LNCaP clone FGC (cell line): Measurements from ENCODE around the gene SUMO2.
"Not testable (repeated sequence)": the region's sequence is repeated elsewhere in the genome, so short reads cannot be mapped to it uniquely, and the experiment has no call there.

Experiments used
- DNase-seq: peaks from one replicate; pipeline ENCODE4 v3.0.0-alpha.2; 2011; ENCODE audit warnings: low read depth
- H3K4me3 ChIP-seq: 2 replicates; pipeline ENCODE4 v1.5.1; 2011; ENCODE audit warnings: mild to moderate bottlenecking, low read depth, low read length, control low read depth
- TF ChIP-seq, protein P1 (sequence below): IDR thresholded peaks from 2 replicates; pipeline ENCODE4 v1.5.1; 2012; ENCODE audit warnings: mild to moderate bottlenecking; ENCODE audit not compliant: control insufficient read depth, insufficient read depth; ENCODE audit errors: extremely low read depth

SUMO2 gene

DNA sequence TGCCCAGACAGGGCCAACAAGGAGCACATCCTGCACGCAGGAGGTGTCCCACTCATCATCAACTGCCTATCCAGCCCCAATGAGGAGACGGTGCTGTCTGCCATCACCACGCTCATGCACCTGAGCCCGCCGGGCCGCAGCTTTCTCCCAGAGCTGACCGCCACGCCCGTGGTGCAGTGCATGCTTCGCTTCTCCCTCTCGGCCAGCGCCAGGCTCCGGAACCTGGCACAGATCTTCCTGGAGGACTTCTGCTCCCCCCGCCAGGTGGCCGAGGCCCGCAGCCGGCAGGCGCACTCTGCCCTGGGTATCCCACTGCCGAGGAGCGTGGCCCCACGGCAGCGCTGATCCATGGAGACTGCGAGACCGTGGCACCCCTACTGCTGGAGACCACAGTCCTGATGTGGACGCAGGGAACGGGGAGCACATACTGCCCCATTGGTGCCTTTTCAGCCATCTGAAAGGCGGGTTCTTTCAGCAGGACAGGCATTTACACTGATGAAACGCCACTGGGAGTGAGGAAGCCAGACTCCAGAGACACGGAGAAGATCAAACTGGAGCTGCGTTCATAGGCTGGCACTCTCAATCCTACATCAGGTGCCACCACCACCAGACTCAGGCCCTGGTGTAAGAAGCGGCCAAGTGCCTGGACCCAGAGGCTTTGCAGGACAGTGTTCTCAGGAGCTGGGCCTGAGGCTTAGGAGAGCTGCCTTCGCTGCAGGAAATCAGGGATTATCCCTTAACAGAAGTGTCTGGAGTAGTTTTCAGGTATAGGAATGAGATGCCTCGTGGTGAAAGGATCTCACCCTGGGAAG is 53.9 kb downstream of the SUMO2 start:
- H3K4me3 ChIP-seq = no peak overlapping the region
- TF ChIP-seq, protein P1, sequence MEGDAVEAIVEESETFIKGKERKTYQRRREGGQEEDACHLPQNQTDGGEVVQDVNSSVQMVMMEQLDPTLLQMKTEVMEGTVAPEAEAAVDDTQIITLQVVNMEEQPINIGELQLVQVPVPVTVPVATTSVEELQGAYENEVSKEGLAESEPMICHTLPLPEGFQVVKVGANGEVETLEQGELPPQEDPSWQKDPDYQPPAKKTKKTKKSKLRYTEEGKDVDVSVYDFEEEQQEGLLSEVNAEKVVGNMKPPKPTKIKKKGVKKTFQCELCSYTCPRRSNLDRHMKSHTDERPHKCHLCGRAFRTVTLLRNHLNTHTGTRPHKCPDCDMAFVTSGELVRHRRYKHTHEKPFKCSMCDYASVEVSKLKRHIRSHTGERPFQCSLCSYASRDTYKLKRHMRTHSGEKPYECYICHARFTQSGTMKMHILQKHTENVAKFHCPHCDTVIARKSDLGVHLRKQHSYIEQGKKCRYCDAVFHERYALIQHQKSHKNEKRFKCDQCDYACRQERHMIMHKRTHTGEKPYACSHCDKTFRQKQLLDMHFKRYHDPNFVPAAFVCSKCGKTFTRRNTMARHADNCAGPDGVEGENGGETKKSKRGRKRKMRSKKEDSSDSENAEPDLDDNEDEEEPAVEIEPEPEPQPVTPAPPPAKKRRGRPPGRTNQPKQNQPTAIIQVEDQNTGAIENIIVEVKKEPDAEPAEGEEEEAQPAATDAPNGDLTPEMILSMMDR = no peak
- DNase-seq = no peak

GRCh38 chr17:75127936-75128335 is 54.8 kb downstream of the SUMO2 start:
- DNase-seq, H3K4me3 ChIP-seq: not testable (repeated sequence)

DNA sequence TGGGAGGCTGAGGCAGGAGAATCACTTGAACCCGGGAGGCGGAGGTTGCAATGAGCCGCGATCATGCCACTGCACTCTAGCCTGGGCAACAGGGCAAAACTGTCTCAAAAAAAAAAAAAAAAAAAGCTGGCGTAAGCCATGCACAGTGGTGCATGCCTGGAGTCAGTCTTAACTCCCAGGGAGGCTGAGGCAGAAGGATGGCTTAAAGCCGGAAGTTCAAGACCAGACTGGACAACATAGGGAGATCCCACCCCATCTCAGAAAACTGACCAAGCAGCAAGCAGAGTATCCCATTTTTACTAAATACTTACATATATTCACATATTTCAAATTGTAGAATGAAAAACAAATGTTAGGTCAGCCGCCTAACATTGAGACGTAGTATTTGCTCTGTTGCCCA is 55.8 kb downstream of the SUMO2 start:
- TF ChIP-seq, protein P1 = no peak
- H3K4me3 ChIP-seq = no peak overlapping the region
- DNase-seq = no peak

- TF ChIP-seq, protein P1 = no peak
- no peak for DNase-seq
- H3K4me3 ChIP-seq = no peak overlapping the region
Measured at GRCh38 chr17:75125984-75126383, 56.8 kb downstream of the SUMO2 start.

DNA sequence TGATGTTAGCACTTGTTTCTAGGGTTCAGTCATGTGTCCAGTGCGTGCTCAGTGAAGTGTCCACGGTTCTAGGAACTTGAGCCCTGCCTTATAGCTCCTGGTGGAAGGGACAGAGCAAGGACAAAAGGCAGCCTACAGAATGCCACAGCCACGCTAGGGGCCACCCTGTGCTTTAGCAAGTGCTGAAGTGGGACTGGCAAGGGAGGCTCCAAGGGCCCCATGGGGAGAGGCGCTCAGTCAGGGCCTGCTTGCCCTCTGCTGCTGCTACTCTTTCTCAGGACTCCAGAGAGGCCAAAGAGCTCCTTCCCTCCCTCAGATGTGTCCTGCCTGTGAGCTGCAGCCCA is 58.0 kb downstream of the SUMO2 start:
- H3K4me3 ChIP-seq = no peak overlapping the region
- no peak for DNase-seq
- TF ChIP-seq, protein P1 = no peak

DNA sequence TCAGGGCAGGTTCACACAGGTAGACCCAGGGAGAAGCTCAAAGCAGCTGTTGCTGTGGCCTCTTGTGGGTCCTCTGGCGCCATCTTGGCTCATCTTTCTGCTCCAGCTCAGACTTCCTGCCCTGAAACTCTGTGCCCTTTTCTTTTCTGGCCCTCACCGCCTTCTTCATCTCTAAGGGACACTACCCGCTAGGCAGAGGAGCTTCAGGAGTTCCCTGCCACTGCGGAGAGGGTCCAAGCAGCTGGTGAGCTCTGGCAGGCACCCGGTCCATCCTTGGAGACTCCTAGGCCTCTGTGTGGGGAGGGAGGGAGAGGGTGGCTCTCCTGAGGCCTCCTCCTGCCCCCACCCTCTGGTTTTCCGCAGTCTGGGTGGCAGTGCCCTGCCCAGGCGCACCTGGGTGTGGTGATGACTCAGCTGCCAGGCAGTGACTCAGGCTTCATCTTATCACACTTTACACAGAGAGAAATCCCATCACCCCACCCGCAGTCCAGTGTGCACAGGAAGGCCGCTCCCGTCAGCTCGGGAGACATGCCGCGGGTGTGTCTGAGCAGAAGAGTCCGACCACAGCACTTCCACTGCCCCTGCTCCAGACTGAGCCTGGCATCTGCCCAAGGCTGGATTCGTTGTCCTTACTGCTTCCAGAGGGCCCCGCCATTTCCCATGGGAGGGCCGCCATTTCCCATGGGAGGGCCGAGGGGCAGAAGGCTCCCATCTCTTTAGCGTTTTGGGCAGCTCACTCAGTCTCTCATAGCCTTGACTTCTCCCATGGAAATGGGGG is 58.5 kb downstream of the SUMO2 start:
- TF ChIP-seq, protein P1 = no peak
- H3K4me3 ChIP-seq = no peak overlapping the region
- no peak for DNase-seq

DNA sequence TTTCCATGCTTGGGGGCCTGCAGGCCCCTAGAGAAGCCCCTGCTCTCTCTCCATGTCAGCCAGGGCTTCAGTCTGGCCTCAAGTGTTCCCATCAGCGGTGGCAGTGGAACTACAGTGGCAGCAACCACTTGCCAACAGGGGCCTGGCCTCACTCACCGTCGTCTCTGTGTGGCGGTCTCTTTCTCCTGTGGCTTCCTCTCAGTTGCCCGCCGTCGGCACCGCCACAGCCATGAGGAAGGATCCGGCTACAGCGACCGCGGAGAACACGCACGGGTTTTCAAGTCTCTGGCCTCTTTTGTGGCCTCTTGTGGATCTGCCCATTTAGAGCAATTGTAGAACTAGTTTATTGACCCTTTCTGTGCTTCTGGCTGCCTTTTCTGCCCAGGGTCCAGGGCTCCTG is 64.5 kb downstream of the SUMO2 start:
- TF ChIP-seq, protein P1 = no peak
- H3K4me3 ChIP-seq = no peak overlapping the region
- no peak for DNase-seq
